Suprapubic skin (tissue), 4 donors: ENCODE measurements around the gene METTL22. TPM values are rescaled to one million over a fixed set of nuclear protein-coding genes. Genes with fewer than 3 reads are reported as not detected.

ENCODE experiments used
- DNase-seq, 2 donors: peaks; one replicate each; pipeline ENCODE4 v3.0.0-alpha.2; 2019; ENCODE audit warnings: low spot score in 2 of 2
- H3K27ac ChIP-seq: fragments of 200-600 bp; sonication (generic); one replicate; pipeline ENCODE4 v1.5.1; 2019
- H3K27me3 ChIP-seq: fragments of 200-600 bp; sonication (generic); one replicate; pipeline ENCODE4 v1.5.1; 2019
- H3K36me3 ChIP-seq: fragments of 200-600 bp; sonication (generic); one replicate; pipeline ENCODE4 v1.5.1; 2019
- H3K4me1 ChIP-seq: fragments of 200-600 bp; sonication (generic); one replicate; pipeline ENCODE4 v1.5.1; 2019
- H3K4me3 ChIP-seq: fragments of 200-600 bp; sonication (generic); one replicate; pipeline ENCODE4 v1.5.1; 2019; ENCODE audit warnings: mild to moderate bottlenecking
- H3K9me3 ChIP-seq: fragments of 200-600 bp; sonication (generic); one replicate; pipeline ENCODE4 v1.5.1; 2019
- EP300 ChIP-seq: sonication (generic); formaldehyde crosslinking; IDR thresholded peaks from one replicate; pipeline ENCODE4 v1.6.1; 2017; ENCODE audit warnings: antibody characterized with exemption
- POLR2A ChIP-seq, 2 donors: fragments of 450-650 bp; IDR thresholded peaks; one replicate each; pipeline ENCODE4 v1.6.1; 2017; ENCODE audit warnings: antibody characterized with exemption in 2 of 2, mild to moderate bottlenecking in 2 of 2, moderate library complexity in 2 of 2
- POLR2AphosphoS5 ChIP-seq, 3 donors: sonication (generic); formaldehyde crosslinking; IDR thresholded peaks; one replicate each; pipeline ENCODE4 v1.6.1; 2017; ENCODE audit warnings: antibody characterized with exemption in 3 of 3
- WGBS: methylation state at CpG from one replicate; pipeline ENCODE4 v1.1.5; 2018; 5-methylcytosine and 5-hydroxymethylcytosine counted together
- total RNA-seq, 4 donors: library from RNA; depleted of rRNA; stranded (reverse); fragments of >200 nt; gene quantifications; one replicate each; pipeline ENCODE4 v1.1.0, GENCODE V29; 2016
- TF ChIP-seq, protein P1 (sequence below), 2 donors: fragments of 200-600 bp in 1 of 2; fragments of 450-650 bp in 1 of 2; sonication (generic) in 1 of 2; IDR thresholded peaks; one replicate each; pipeline ENCODE4 v1.5.1; 2016 to 2019; ENCODE audit warnings: antibody characterized with exemption in 2 of 2, mild to moderate bottlenecking in 1 of 2, moderate library complexity in 1 of 2

Gene METTL22
- total RNA-seq, 4 donors from 2014 or later = 15.5 to 114 (median 28.3) TPM

DNA sequence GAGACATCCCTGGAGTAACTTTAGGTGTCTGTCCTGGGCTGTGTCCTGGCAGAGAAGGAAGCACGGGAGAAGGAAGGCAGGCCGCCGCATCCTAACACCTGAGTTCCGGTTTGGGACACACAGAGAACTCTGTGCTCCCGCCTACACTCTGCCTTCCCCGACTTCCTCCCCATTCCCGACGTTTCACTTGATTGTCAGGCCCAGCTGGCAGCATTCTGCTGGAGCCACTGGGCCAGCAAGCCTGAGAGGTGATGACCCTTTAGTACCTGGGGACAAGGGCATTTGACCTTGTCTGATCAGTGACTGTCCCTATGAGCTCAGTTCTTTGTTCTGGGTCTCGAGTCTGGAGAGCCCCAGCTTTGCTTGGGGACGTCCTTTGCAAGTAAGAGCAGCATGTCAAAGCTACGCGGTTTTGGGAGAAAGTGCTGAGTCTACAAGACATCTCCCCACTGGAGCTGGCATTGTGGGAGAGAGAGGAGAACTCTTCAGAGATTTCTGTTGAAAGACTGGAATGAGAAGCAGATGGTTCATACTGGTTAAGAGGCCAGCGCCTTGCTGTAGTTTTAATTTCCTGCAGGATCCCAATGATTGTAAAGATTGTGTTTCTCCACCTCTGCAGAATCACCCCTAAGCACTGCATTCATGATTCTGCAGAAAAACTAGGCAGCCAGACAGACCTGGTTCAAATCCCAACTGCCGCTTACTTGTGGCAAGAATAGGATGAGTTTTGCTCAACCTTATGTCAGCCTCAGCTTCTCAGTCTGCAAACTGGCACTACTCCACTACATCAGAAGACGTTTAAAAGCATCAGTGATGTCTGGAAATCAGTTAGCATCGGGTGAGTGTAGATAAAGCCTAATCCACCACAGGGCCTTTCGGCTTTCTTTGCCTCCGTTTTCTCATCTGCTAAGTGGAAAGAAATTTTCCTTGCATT is 73.6 kb downstream of the METTL22 start:
- H3K36me3 ChIP-seq = no peaks in the 10 kb centered on the region
- no peaks in the 10 kb centered on the region for H3K4me1 ChIP-seq
- H3K9me3 ChIP-seq = peaks cover 4% of the 10 kb centered on the region
- TF ChIP-seq EP300 (no peak), POLR2AphosphoS5 (IDR thresholded peaks at IDR 0.05) (no peak), POLR2A (IDR thresholded peaks at IDR 0.05) (no peak)
- H3K4me3 ChIP-seq = no peak overlapping the region
- H3K27ac ChIP-seq = no peak overlapping the region
- WGBS = 68% methylated on average over 16 of the region's 18 CpGs
- no peak for DNase-seq
- no peaks in the 10 kb centered on the region for H3K27me3 ChIP-seq

DNA sequence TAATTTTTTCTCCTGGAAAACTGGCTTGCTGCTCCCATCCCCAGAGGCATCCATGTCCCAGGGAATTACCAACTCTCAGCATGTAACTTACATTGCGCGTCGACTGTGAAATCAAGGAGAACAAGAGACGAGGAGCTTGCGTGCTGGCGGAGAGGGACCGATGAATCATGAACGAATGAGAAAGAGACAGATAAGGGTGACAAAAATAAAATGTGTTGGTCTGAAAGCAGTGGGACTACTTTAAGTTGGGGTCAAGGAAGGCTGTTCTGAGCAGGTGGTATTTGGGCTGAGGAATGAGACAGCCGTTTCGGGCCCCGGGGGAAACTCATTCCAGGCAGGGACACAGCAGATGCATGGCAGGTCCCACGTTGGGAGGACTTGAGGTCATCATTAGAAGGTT is 75.4 kb downstream of the METTL22 start:
- Histone ChIP-seq H3K4me3 (no peak overlapping the region), H3K27me3 (no peaks in the 10 kb centered on the region), H3K4me1 (no peaks in the 10 kb centered on the region), H3K9me3 (no peaks in the 10 kb centered on the region), H3K36me3 (no peaks in the 10 kb centered on the region), H3K27ac (no peak overlapping the region)
- DNase-seq = no peak
- no peak for TF ChIP-seq POLR2A (IDR thresholded peaks at IDR 0.05)
- TF ChIP-seq, protein P1, sequence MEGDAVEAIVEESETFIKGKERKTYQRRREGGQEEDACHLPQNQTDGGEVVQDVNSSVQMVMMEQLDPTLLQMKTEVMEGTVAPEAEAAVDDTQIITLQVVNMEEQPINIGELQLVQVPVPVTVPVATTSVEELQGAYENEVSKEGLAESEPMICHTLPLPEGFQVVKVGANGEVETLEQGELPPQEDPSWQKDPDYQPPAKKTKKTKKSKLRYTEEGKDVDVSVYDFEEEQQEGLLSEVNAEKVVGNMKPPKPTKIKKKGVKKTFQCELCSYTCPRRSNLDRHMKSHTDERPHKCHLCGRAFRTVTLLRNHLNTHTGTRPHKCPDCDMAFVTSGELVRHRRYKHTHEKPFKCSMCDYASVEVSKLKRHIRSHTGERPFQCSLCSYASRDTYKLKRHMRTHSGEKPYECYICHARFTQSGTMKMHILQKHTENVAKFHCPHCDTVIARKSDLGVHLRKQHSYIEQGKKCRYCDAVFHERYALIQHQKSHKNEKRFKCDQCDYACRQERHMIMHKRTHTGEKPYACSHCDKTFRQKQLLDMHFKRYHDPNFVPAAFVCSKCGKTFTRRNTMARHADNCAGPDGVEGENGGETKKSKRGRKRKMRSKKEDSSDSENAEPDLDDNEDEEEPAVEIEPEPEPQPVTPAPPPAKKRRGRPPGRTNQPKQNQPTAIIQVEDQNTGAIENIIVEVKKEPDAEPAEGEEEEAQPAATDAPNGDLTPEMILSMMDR (IDR thresholded peaks at IDR 0.05) = no peak
- TF ChIP-seq POLR2AphosphoS5 (IDR thresholded peaks at IDR 0.05) = no peak
- no peak for TF ChIP-seq EP300
- 81% methylated on average over 12 of the region's 12 CpGs for WGBS

DNA sequence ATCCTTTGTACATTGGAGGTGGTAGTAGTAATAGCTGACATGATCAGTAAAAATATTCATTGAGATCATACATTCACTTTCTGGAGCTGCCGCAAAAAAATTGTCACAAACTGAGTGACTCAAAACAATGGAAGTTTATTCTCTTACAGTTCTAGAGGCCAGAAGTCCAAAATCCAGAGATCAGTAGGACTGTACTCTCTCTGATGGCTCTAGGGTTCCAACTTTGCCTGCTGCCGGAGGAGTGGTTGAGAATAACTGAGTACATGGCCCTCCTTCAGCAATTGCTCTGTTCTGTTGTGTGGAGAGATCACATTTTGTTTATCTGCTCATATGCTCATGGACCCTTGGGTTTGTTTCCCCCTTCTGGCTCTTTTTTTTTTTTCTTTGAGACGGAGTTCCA is 76.5 kb downstream of the METTL22 start:
- no peak overlapping the region for H3K27ac ChIP-seq
- H3K4me1 ChIP-seq = no peaks in the 10 kb centered on the region
- H3K27me3 ChIP-seq = no peaks in the 10 kb centered on the region
- H3K9me3 ChIP-seq = no peaks in the 10 kb centered on the region
- TF ChIP-seq, protein P1 (IDR thresholded peaks at IDR 0.05) = no peak
- TF ChIP-seq EP300 = no peak
- TF ChIP-seq POLR2A (IDR thresholded peaks at IDR 0.05) = no peak
- no peak for TF ChIP-seq POLR2AphosphoS5 (IDR thresholded peaks at IDR 0.05)
- no peak for DNase-seq
- no peak overlapping the region for H3K4me3 ChIP-seq
- WGBS = 32% methylated on average over 3 of the region's 3 CpGs
- no peaks in the 10 kb centered on the region for H3K36me3 ChIP-seq

Other genes with a start within 250 kb of the METTL22 start
- gene TMEM114, start 31.2 kb upstream of the METTL22 start, total RNA-seq = not detected
- 1 to 10 TPM; 2.0 to 8.5 (median 5.9) TPM for gene ABAT, start 52.9 kb downstream of the METTL22 start, total RNA-seq
- gene TMEM186, start 175.9 kb downstream of the METTL22 start, total RNA-seq = 1 to 10 TPM; 3.9 to 7.0 (median 5.0) TPM
- gene PMM2, start 176.1 kb downstream of the METTL22 start, total RNA-seq = 10 to 100 TPM; 20.0 to 33.0 (median 25.7) TPM
- 10 to 100 TPM; 32.7 to 60.8 (median 41.5) TPM for gene CARHSP1, start 247.3 kb downstream of the METTL22 start, total RNA-seq